SW480 (cell line): ENCODE results near the gene ID4.

Experiments used
- DNase-seq: peaks from one replicate; pipeline ENCODE4 v3.0.0-alpha.2; 2016; ENCODE audit warnings: low spot score

Gene ID4, protein sequence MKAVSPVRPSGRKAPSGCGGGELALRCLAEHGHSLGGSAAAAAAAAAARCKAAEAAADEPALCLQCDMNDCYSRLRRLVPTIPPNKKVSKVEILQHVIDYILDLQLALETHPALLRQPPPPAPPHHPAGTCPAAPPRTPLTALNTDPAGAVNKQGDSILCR

DNA sequence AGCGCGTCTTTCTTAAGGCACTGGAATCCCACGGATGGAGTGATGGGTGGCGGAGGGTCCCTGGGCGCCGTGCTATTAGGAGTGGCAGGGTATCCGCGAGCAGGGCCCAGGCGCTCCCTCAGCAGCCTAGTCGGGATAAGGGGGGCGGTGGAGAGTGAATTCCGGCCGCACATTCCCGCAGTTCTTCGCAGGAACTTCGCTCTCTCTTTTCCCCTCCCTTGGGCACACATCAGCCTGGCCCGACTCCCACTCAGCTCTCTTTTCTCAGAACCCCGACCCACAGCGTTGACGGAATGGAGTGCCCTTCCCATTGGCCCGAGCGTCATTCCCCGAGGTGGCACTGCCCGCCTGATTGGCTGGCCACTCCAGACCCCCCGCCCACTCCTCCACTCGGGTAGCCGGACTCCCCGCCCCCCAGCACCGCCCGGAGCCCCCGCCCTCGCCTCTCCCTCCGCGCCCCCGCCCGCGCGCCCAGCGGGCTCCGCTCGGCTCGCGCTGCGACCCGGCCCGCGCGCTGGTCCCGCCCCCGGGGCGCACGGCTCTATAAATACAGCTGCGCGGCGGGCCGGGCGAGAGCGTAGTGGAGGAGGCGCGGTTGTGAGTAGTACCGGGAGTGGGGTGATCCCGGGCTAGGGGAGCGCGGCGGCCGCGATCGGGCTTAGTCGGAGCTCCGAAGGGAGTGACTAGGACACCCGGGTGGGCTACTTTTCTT lies at the start of gene ID4:
Gene ID4 (plus strand): TSS at position 572 of the 712 bp plus-strand sequence. CDS start 385 bp downstream, outside the sequence.
- DNase-seq, result peak; percentile 12

DNA sequence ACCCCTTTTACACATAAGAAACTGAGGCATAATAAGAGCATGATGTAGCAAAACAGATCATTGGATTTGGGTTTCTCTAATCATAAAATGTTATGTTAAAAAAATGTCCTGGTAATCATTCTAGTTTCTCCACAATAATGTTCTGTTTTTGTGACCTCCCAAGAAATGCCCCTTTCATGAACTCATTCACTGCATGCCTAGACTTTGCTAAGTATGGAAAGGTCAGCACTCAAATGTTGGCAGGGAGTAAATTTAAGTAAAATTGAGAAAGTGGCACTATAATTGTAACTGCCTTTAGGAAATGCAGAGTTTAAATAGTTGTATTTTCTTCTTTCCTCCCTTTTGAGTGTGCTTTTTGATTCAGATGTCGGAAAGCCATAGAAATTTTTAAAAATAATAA lies 48.5 kb upstream of the ID4 start:
- DNase-seq, result no peak

DNA sequence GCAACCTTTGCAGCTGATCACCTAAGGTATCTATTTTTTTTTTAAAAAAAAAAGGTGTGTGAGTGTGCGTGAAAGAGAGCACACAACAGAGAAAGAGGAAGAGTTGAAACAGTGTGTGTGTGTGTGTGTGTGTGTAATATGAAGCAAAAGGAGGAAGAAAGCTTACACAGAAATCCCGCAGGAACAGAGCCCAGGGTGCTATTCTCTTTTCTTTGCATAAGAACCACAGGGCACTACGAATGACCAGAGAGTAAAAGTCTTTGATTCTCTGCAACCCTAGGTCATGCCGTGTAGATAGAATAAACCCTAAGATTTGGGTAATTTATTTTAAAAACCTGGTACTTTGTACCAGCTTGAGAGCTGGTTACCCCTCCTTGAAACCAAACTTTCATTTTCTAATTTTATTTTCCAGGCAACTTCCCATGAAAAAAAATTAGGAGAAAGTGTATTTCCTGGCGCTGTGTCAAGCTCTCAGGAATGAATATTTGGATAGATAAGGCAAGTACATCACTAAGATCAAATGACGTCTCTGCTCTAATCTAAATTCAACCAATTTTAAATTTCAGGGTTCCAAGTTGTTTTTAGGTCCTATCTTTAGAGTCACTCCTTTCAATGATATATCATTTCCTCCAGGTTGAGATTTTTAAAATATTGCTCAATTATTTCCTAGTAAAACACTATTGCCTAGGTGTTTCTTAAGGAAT lies 47.9 kb upstream of the ID4 start:
- no peak for DNase-seq

DNA sequence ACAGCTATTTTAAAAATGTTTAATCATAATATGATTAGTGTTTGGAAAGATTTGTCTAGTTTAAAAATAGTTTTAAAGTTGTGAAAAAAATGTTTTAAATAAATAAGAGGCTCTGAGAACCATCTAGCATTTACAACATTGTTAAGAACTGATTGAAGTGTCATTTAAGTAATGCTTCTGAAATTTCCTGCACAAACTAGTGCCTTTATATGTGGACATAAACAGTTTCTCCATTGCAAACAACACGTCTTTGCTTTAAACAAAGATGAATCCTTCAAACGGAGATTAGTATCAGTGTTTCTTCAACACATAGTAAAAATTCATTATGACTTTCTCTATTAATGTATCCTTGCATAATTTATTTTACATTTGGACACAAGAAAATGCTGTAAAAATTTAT lies 45.9 kb upstream of the ID4 start:
- no peak for DNase-seq

DNA sequence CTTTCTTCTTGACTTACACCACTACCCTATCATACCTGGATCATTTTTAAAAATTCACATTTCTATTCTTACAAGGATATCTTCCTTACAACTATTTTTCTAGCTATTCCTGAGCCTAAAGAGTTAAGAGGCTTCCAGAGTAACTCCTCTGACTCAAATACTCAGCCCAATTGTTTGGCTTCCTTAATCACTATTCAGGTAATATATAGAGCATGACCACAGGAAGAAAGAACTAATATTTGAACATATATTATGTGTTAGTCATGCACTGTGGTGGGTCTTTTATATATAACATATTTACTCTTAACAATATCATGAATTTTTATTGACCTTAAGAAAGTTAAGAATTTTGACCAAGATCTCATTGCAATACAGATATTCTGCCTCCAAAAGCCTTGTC lies 42.0 kb upstream of the ID4 start:
- DNase-seq, result no peak

DNA sequence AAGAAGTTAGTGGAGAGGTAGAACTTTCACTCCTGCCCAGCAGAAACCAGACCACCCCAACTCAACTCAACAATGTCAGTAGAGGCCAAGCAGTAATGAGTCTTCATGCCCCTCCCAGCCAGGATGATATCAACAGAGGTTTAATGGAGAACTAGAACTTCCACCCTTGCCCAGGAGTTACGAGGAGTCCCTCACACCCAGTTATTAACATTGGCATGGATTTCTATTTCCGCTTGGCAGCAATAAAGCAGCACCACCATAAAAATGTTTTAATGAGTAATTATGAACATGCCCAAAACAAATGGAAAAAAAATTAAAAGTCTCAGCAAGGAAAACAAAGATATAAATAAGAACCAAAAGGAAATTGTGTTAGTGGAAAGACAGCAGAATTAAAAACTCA lies 40.7 kb upstream of the ID4 start:
- no peak for DNase-seq

DNA sequence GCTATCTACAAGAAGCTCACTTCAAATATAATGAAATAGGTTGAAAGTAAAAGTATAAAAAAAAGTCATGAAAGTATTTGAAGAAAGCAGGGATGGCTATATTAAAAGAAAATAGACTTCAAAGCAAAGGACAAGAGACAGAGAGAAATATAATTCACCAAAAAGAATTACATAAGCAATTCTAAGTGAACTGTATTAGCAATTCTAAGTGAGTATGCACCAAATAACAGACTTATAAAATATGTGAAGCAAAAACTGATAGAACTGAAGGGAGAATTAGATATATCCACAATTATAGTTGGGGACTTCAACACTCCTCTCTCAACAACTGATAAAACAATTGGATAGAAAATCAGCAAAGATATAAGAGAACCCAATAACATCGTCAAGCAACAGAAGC lies 38.8 kb upstream of the ID4 start:
- no peak for DNase-seq

DNA sequence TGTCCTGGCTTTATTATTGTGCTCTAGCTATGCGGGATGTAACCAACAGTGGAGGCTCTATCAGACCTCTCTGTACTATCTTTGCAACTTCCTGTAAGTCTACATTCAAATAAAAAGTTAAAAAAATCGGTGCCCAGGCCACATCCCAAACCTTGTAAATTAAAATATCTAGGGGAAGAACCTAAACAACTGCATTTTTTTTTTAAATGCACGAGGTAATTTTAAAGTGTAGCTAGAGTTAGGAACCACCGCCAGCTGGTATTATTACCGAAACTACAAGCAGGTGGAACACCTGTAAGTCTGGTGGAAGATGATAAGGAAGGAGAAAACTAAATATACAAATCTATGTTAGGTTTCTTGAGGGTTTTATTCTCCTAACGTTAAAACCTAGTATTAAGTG lies 34.5 kb upstream of the ID4 start:
- DNase-seq, result no peak

DNA sequence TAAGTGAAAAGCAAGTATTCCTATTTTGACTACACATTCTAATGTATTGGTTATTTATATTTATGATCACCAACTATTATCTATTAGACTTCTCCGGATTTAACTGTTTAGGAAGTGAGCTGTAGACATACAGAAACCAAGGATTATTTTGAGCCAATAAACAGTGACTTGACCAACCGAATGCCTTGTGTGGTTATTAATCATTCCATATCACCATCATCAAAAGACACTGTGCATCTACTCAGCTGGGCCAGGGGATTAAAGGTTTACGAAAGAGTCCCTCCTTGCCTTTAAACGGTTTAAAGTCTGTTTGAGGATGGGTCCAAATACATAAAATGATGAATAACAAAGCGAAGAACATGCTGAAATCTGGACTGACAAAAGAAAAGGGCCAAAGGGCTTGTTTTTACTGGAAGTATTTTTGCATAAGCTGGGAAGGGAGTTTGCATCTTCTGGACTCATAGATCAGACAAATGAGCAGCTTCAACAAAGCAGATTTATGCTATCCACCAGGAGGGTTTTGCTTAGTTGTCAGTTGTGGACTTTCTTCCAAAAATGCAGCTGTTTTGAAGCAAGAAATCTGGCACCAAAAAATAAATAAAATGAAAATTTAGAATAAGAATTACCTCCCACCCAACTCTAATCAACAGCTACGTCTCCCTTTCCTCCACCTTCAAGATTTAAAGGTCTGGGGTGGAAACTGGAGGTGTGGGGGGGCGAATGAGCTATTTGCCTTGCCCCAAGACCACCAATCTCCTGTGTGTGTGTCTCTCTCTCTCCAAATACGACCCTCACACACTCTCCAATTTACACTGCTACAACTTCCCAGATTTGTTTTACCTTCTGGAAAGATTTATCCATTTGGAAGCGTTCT lies 33.6 kb upstream of the ID4 start:
- DNase-seq, result no peak

DNA sequence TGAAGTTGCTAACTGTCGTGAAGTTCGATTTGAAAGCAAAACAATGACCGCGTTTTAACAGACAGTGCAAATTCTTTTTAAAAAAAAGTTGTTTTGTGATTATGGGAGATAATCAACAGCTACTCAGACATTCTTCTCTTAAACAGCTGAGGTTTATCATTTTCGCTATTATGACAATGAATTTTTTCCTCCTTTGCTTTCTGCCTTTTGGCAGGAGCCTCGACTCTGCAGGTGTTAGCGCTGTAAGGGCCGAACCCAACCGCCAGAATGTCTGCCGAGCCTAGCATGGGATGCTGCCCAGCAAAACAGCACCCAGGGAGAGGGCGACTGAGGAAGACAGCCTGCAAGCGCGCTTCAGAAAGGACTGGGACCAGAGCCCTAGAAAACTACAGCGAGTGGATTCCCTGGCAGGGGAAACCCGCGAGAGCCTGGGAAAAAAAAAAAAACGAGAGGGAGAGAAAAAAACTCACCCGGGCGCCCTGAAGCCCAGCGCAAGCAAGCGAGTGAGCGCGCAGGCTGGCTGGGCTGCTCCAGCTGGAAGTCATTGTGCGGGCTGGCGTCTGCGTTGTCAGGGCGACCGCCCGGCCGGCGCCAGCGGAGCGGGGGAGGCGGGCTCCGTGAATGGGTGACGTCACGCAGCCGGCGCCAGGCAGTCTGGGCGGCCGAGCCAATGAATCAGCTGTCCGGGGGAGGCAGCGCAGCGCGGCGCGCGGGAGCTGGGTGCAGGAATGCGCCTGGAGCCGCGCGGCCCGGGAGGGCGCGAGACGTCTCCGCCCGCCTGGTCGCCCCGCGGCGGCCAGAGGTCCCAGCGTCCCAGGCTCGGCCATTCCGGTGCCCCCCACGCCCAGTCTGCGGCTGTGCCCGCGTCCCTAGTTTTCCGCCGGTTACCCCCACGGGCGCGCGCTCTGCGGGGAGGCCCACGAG lies 32.7 kb upstream of the ID4 start:
- DNase-seq, result peak; percentile 84

DNA sequence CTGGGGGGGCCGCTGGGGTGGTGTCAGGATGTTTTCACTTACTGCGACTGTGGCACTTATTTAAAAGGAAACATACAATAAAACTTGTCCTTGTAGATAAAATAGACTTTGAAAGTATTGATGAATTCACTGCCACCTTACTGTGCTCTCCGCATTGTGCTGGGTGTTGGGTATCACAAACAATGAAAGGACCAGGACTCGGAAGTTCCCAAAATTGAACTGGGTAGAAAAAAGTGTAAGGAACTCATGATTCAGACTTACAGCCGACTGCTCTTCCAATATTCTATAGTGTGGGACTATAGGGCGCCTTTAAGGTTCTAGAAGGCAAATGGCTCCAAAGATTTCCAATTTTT lies 32.1 kb upstream of the ID4 start:
- DNase-seq, result peak; percentile 9

DNA sequence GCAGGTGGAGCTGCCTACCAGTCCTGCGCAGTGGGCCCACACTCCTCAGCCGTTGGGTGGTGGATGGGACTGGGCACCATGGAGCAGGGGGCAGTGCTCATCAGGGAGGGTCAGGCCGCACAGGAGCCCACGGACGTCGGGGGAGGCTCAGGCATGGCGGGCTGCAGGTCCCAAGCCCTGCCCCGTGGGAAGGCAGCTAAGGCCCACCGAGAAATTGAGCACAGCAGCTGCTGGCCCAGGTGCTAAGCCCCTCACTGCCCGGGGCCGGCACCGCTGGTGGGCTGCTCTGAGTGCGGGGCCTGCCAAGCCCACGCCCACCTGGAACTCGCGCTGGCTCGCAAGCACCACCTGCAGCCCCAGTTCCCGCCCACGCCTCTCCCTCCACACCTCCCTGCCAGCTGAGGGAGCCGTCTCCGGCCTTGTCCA lies 30.2 kb upstream of the ID4 start:
- no peak for DNase-seq

DNA sequence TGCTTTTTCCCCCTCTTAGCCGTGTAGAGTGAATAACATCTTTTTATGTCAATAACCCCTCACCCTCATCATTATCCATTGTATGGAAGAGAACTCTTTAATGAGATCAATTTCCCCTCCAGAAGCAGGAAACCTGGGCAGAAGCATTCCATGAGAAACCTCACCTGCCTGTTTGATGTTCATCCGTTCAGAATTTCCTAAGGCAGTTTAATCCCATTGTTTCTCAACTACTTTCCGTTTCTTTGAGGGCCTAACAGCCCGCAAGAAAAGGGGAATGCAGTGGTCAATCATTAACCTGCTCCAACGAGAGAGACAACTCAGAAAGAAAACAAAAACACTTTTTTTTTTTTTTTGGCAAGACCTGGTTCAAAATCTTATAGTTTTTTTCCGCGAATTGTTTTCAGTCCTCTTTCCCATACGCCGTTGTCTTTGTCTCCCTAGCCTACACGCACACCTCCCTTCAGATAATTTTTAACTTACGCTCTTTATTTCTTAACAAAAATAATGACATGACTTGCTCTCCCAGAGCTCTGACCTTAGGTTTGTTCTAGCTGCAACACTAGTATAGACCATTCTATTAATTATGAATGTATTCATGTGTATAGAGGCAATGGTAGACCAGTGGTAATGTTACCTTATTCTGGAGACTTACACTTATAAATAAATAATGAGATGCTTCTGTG lies 25.6 kb upstream of the ID4 start:
- peak; percentile 60 for DNase-seq

DNA sequence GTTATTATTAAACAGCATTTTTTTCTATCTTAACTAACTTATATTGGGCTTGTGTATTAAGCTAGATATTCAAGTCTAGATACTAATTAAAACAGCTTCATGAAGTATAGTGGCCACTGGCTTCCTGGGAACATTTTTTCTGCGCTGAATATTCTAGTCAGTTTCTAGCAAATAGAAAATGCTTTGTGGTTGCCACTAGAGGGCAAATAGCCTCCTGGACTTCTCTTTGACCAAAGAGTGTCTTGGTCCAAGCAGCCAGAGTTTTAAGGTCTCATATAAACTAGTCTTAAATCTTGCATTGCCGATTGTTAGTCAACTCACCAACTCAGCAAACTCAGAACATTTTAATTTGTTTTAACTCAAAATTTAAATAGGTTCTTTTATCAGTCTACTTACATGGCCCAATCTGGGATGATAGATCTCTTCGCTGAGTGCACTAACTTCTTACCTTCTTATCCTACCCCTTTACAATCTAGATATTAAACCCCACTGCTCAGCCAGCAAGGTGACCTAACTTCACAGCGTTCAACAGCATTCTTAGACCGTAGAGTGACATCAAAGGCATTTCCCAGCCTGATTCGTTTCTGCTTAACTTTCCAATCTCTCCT lies 24.6 kb upstream of the ID4 start:
- peak; percentile 46 for DNase-seq

DNA sequence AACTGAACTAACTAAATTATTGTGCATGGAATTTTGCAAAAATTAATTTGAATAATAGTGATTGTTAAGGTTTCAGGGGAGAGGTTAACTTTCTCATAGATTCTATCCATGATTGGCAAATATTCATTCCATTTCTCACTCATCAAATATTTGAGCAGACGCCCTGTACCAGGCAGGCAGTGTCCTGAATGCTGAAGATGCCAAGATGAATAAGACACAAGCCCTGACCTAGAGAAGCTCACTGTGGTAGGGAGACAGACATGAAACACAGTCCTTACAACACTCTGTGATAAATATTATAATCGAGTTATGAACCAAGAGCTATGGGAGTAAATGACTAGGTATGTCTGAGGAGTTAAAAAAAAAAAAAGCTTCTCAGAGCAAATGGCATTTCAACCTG lies 18.4 kb upstream of the ID4 start:
- no peak for DNase-seq

DNA sequence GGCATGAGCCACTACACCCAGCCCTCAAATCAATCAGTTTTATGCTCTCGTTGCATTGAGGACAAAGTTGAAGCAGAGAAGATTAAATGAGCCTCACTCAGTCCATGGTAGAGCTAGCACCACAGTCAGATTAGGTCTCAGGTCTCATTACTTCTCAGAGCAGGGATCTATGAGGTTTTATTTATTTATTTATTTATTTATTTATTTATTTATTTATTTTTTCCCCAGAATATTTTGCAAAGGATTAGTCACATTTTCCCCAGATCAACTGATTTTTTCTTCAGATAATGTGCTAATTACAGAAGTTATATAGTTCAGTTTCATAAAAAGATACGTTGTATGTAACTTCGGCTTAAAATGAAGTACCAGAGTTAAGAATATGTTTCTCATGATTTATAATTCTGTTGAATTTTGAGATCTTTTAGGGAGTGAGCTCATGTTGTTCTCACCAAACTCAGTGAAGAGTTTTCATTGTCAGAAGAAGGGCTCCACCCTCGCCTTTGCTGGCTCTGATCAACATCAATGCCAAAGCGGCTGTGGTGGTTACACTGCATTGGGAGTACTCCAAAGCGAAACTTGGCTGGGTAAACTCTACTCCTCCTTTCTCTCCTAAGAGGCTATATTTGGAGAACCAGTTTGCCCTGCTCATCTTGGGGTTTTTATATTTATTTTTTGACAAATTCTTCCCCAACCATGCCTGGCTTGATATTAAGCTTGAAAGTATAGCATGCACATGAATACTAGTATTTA lies 12.9 kb upstream of the ID4 start:
- no peak for DNase-seq

DNA sequence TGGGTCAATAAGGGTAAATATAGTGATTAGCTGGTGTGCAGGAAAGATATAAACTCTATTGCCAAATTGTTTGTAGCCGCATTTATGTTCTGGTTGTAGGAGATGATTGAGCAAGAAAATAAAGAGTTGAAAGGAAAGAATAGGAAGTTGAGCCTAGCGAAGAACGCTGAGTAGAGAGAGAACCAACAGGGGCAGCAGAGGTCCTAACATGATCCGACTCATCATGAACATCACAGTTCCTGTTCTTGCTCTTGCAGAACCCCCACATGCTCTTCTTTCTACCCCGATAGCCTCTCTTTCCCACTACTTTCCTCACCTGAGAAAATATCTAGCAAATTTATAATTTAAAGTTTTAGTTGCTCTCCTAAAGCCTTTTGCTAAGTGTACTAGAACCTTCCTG lies 9.9 kb upstream of the ID4 start:
- DNase-seq, result no peak

DNA sequence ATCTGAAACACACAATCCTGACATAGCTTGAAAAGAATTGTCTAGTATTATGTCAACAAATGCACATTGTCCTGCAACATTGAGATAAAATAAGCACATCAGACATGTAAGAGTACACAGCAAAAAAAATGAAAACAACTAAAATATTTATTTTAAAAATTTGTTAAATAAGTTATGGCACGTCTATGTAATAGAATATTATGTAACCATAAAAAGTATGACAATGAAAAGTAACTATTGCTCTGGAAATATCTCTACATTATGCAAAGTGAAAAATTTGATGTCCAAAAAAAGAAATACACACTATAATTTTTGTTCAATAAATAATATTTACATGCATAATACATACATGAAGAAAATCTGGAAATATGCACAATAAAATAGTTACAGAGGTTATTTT lies 9.3 kb upstream of the ID4 start:
- DNase-seq, result no peak

DNA sequence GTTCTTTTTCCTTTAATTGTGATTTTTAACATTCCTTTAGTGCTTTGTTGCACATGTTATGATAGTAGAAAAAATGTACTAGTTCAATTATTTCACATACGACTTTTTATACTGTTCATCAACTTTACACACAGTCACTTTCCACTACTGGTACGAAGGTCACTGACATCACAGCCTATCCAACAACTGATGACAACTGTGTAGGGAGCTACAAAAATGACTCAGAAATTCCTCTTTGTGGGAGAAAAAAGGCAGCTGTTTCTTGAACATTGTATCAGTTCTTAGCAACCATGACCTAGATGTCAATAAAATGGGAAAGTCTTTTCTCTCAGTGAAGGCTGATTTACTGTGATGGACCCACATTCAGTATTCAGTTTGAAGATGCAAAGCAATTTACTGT lies 7.0 kb upstream of the ID4 start:
- no peak for DNase-seq

DNA sequence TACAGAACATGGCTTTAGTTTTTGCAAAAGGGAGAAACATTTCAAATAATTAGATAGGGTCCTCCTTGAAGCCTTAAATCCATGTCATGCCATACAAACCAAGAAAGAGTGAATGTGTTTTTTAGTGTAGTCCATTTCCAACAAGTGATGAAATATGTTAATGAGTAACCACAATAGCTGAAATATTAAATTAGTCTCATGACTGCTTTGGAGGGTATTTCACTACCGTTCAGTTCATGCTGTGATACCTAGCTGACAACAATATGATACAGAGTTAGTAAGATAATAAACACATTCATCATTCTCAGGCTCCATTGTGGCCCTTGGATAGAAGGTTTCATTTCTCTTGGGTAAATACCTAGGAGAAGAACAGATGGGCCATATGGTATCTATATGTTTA lies 5.8 kb upstream of the ID4 start:
- no peak for DNase-seq
